Uterus (tissue), 4 donors: ENCODE data around the gene MICAL2. TPM values are rescaled to one million over a fixed set of nuclear protein-coding genes. Genes with fewer than 3 reads are reported as not detected.

Experiments used
- DNase-seq, 2 donors: peaks; one replicate each; pipeline ENCODE4 v3.0.0-alpha.2; 2019 to 2020
- H3K27ac ChIP-seq, 2 donors: fragments of 200-600 bp; sonication (generic); 1 replicate in 1 of 2; 2 replicates in 1 of 2; pipeline ENCODE4 v1.5.1; 2016 to 2018
- H3K27me3 ChIP-seq, 2 donors: fragments of 200-600 bp; sonication (generic); one replicate each; pipeline ENCODE4 v1.5.1; 2018 to 2019; ENCODE audit warnings: control low read depth in 1 of 2
- H3K36me3 ChIP-seq, 2 donors: fragments of 200-600 bp; sonication (generic); one replicate each; pipeline ENCODE4 v1.5.1; 2019; ENCODE audit warnings: control low read depth in 1 of 2
- H3K4me1 ChIP-seq, 2 donors: fragments of 200-600 bp; sonication (generic); one replicate each; pipeline ENCODE4 v1.5.1; 2018 to 2019; ENCODE audit warnings: control low read depth in 1 of 2
- H3K4me3 ChIP-seq, 2 donors: fragments of 200-600 bp; sonication (generic); 1 replicate in 1 of 2; 2 replicates in 1 of 2; pipeline ENCODE4 v1.5.1; 2018 to 2019; ENCODE audit warnings: mild to moderate bottlenecking in 1 of 2
- H3K9me3 ChIP-seq, 2 donors: fragments of 200-600 bp; sonication (generic); one replicate each; pipeline ENCODE4 v1.5.1; 2019; ENCODE audit warnings: control low read depth in 1 of 2
- POLR2A ChIP-seq, 2 donors: fragments of 450-650 bp; IDR thresholded peaks; one replicate each; pipeline ENCODE4 v1.6.1; 2016; ENCODE audit warnings: antibody characterized with exemption in 2 of 2, mild to moderate bottlenecking in 1 of 2, moderate library complexity in 1 of 2
- intact Hi-C: fragments of 100-400 bp; cut with DNase I; formaldehyde crosslinking; loops from one replicate; pipeline ENCODE4 v1.15.1; 2023; ENCODE audit warnings: low total_unique reads
- total RNA-seq, 4 donors: library from RNA; depleted of rRNA in 3 of 4; stranded (reverse); fragments of >200 nt in 3 of 4; gene quantifications; one replicate each; pipeline versions ENCODE4 v1.1.0 to v1.2.4, GENCODE V29; 2014 to 2023
- TF ChIP-seq, protein P1 (sequence below), 4 experiments: fragments of 200-600 bp in 2 of 4; fragments of 450-650 bp in 2 of 4; sonication (generic) in 2 of 4; IDR thresholded peaks; one replicate each; pipeline ENCODE4 v1.5.1; 2016 to 2019; ENCODE audit warnings: antibody characterized with exemption in 4 of 4, mild to moderate bottlenecking in 2 of 4, moderate library complexity in 1 of 4
- donor health status: DM: yes; HTN: yes; CAD: no.

Gene MICAL2
- total RNA-seq, 4 donors from 2014 or later: 29.6 to 139 (median 53.1) TPM

DNA sequence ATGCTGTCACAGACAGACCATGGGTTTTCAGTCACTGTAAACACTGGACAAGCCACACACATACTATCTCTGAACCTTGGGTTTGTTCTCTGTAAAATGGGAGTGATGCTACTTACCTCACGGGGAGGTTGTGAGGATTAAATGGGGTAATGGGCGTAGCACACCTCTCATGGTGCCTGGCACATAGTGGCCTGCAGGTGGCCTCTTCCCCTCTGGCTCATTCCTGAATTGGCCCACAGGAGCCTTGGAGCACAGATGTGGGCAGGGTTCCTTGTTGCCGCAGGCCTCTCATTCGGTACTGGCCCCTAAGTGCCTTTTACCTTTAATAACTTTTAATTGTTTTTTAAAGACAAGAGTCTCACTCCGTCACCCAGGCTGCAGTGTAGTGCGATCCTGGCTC is 11.7 kb downstream of the MICAL2 start:
- no peaks in the 10 kb centered on the region for H3K27me3 ChIP-seq
- intact Hi-C loops: no loop called here
- H3K4me3 ChIP-seq: no peak overlapping the region
- peaks cover 6 to 21% of the 10 kb centered on the region in 2 donors for H3K4me1 ChIP-seq
- TF ChIP-seq POLR2A (IDR thresholded peaks at IDR 0.05): no peak
- TF ChIP-seq, protein P1, sequence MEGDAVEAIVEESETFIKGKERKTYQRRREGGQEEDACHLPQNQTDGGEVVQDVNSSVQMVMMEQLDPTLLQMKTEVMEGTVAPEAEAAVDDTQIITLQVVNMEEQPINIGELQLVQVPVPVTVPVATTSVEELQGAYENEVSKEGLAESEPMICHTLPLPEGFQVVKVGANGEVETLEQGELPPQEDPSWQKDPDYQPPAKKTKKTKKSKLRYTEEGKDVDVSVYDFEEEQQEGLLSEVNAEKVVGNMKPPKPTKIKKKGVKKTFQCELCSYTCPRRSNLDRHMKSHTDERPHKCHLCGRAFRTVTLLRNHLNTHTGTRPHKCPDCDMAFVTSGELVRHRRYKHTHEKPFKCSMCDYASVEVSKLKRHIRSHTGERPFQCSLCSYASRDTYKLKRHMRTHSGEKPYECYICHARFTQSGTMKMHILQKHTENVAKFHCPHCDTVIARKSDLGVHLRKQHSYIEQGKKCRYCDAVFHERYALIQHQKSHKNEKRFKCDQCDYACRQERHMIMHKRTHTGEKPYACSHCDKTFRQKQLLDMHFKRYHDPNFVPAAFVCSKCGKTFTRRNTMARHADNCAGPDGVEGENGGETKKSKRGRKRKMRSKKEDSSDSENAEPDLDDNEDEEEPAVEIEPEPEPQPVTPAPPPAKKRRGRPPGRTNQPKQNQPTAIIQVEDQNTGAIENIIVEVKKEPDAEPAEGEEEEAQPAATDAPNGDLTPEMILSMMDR (IDR thresholded peaks at IDR 0.05): peak in 3 of 4 experiments; percentile 12 to 27 (median 19)
- peak overlapping the region; percentile 66 to 72 for H3K27ac ChIP-seq
- H3K9me3 ChIP-seq: no peaks in the 10 kb centered on the region
- H3K36me3 ChIP-seq: no peaks in the 10 kb centered on the region
- no peak for DNase-seq

DNA sequence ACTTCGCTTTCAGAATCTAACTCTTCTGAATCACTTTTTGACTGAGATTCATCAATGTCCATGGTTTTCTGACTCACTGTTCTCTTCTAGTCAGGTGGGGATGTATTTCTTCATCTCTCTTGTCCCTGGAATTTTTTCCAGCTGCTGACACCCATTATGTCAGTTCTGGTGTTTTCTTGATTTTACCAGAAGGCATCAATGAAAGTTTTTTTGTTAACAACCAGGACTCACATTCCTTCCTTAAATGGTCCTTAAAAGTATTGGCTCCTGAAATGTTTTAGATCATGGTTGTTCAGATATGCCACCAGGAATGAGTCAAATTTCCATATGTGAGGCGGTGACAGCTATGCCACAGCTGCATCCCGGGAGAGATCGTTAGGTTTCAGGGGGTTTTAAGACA is 12.9 kb downstream of the MICAL2 start:
- Histone ChIP-seq H3K27me3 (no peaks in the 10 kb centered on the region), H3K4me1 (peaks cover 0 to 15% of the 10 kb centered on the region in 2 donors), H3K27ac (peak overlapping the region; percentile 51 to 72), H3K4me3 (no peak overlapping the region), H3K9me3 (no peaks in the 10 kb centered on the region), H3K36me3 (no peaks in the 10 kb centered on the region)
- no peak for DNase-seq
- intact Hi-C loops: no loop called here
- TF ChIP-seq, protein P1 (IDR thresholded peaks at IDR 0.05): no peak
- no peak for TF ChIP-seq POLR2A (IDR thresholded peaks at IDR 0.05)

DNA sequence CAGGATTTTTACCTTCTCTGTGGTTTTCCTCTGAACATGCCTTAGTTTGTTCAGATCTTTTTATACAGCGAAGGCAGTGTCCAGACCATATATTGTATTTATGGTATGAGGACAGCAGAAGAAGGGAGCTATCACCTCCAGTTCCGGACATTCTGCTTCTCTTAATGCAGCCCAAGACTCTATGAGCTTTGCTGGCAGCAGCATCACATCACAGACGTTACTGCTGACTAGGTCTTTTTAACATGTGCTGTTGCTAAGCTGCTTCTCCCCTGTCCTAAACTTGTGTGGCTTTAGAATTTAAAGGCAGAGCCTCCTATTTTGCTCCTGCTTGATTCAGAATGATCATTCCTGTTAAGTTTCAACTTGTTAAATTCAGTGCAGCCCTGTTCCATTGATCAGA is 13.4 kb downstream of the MICAL2 start:
- Histone ChIP-seq H3K9me3 (no peaks in the 10 kb centered on the region), H3K4me3 (no peak overlapping the region), H3K27ac (peak overlapping the region; percentile 51 to 72), H3K4me1 (peaks cover 0 to 14% of the 10 kb centered on the region in 2 donors), H3K27me3 (no peaks in the 10 kb centered on the region), H3K36me3 (no peaks in the 10 kb centered on the region)
- no peak for DNase-seq
- intact Hi-C loops: no loop called here
- TF ChIP-seq POLR2A (IDR thresholded peaks at IDR 0.05): no peak
- TF ChIP-seq, protein P1 (IDR thresholded peaks at IDR 0.05): no peak

DNA sequence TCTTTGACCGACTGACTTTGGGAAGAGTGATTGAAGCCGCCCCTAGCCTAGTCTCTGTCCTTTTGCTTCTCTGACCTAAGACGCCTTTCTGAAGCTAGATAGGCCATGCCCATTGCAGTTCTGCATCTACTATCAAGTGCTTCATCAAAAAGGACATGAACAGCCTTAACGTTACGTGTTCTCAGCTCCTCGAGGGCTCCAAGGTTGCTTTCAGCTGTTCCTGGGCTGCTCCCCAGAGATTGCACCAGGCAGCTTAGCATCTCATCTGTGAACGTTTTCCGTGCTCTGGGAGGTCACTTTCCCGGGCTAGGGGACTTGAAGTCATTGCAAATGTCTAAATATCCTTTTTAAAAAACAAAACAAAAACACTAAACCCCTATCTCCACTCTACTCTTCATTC is 13.9 kb downstream of the MICAL2 start:
- no peaks in the 10 kb centered on the region for H3K36me3 ChIP-seq
- no peak overlapping the region for H3K4me3 ChIP-seq
- intact Hi-C loops: no loop called here
- no peaks in the 10 kb centered on the region for H3K27me3 ChIP-seq
- TF ChIP-seq POLR2A (IDR thresholded peaks at IDR 0.05): no peak
- no peak for DNase-seq
- H3K9me3 ChIP-seq: no peaks in the 10 kb centered on the region
- peak overlapping the region; percentile 51 to 72 for H3K27ac ChIP-seq
- peaks cover 0 to 9% of the 10 kb centered on the region in 2 donors for H3K4me1 ChIP-seq

DNA sequence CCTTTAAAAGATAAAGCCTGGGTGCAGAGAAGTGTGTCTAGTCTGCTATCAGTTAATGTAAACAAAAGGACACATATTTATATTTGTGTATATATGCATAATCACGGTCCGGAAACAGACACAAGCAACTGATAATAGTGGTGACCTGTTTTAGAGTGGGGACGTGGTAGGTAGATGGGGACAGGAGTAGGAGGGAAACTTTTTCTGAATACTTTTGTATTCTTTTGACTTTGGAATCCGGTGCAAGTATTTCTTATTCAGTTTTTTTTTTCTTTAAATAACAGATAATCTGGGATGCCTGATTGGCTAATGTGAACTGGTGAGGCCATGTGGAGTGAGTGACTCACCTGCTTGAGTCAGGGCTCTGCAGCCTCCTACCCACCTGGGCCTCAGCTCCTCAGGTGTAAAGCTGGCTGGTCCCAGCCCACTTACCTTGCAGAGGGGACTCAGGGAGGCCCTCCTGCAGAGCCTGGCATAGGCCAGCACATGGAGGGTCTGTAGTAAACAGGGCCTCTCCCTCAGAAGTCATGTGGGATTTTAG is 15.3 kb downstream of the MICAL2 start:
- H3K4me3 ChIP-seq: no peak overlapping the region
- DNase-seq: no peak
- intact Hi-C loops: no loop called here
- TF ChIP-seq, protein P1 (IDR thresholded peaks at IDR 0.05): no peak
- TF ChIP-seq POLR2A (IDR thresholded peaks at IDR 0.05): no peak
- H3K27me3 ChIP-seq: no peaks in the 10 kb centered on the region
- no peaks in the 10 kb centered on the region for H3K9me3 ChIP-seq
- H3K36me3 ChIP-seq: no peaks in the 10 kb centered on the region
- peaks cover 0 to 4% of the 10 kb centered on the region in 2 donors for H3K4me1 ChIP-seq
- H3K27ac ChIP-seq: peak overlapping the region; percentile 23 to 50
